H1 (cell line): ENCODE data around the gene RNF31. TPM values are rescaled to one million over a fixed set of nuclear protein-coding genes. Genes with fewer than 3 reads are reported as not detected.

Source experiments
- CTCF ChIA-PET: fragments of 300-600 bp; sonication (Branson Sonifier 250); formaldehyde crosslinking; loops from one replicate; lab custom pipeline; 2021; ENCODE audit not compliant: partially characterized antibody; lab: Charles Lee
- POLR2A ChIA-PET: fragments of 300-600 bp; sonication (Branson Sonifier 250); formaldehyde crosslinking; loops from one replicate; lab custom pipeline; 2021; ENCODE audit warnings: inconsistent platforms; ENCODE audit not compliant: partially characterized antibody; lab: Charles Lee
- DNase-seq, 2 experiments: peaks; one replicate each; pipeline versions ENCODE4 v3.0.0 to v3.0.0-alpha.2; 2010 to 2022; ENCODE audit warnings: low spot score in 2 of 2, low read depth in 1 of 2, mixed read lengths in 1 of 2
- FAIRE-seq: peaks from 2 replicates; lab custom pipeline; 2011; peaks lifted over from hg19 to GRCh38; lab: Jason Lieb, UNC
- H2AFZ ChIP-seq: 2 replicates; pipeline ENCODE4 v1.8.1; 2012; ENCODE audit warnings: low read length, inconsistent platforms
- H2AK5ac ChIP-seq: 2 replicates; pipeline ENCODE4 v1.6.1; 2013; ENCODE audit warnings: low read depth, low read length
- H2BK120ac ChIP-seq: replicated peaks from 2 replicates; pipeline ENCODE3; 2013; ENCODE audit warnings: low read depth, low read length, inconsistent platforms
- H2BK12ac ChIP-seq: 2 replicates; pipeline ENCODE4 v1.6.1; 2013; ENCODE audit warnings: low read depth, low read length
- H2BK15ac ChIP-seq: 2 replicates; pipeline ENCODE4 v1.6.1; 2013; ENCODE audit warnings: low read length
- H2BK20ac ChIP-seq: 2 replicates; pipeline ENCODE4 v1.6.1; 2013; ENCODE audit warnings: low read length
- H2BK5ac ChIP-seq: 2 replicates; pipeline ENCODE4 v1.6.1; 2013; ENCODE audit warnings: low read depth, low read length
- H3K14ac ChIP-seq: 2 replicates; pipeline ENCODE4 v1.6.1; 2013; ENCODE audit warnings: inconsistent platforms; ENCODE audit not compliant: insufficient read length
- H3K18ac ChIP-seq: 2 replicates; pipeline ENCODE4 v1.6.1; 2013; ENCODE audit warnings: low read length; ENCODE audit errors: extremely low read depth
- H3K23ac ChIP-seq: 2 replicates; pipeline ENCODE4 v1.6.1; 2013; ENCODE audit warnings: inconsistent platforms; ENCODE audit not compliant: insufficient read length
- H3K23me2 ChIP-seq: 2 replicates; pipeline ENCODE4 v1.6.1; 2013; ENCODE audit warnings: low read depth, low read length
- H3K27ac ChIP-seq: 2 replicates; pipeline ENCODE4 v1.6.1; 2011; ENCODE audit warnings: low read depth, low read length, inconsistent platforms
- H3K27me3 ChIP-seq, 4 experiments: replicated peaks in 1 of 4; 1 replicate in 1 of 4; 2 replicates in 3 of 4; pipeline versions ENCODE4 v1.6.1 to v1.8.1; 2011 to 2013; ENCODE audit warnings: low read length in 3 of 4, mild to moderate bottlenecking in 3 of 4, inconsistent platforms in 2 of 4, mixed read lengths in 2 of 4, moderate library complexity in 1 of 4; ENCODE audit not compliant: control insufficient read depth in 3 of 4, insufficient read depth in 3 of 4; ENCODE audit errors: extremely low read depth in 1 of 4
- H3K36me3 ChIP-seq, 4 experiments: 2 replicates each; pipeline versions ENCODE4 v1.6.1 to v1.8.1; 2011 to 2013; ENCODE audit warnings: mild to moderate bottlenecking in 4 of 4, low read length in 3 of 4, moderate library complexity in 2 of 4, control low read depth in 1 of 4, inconsistent platforms in 1 of 4; ENCODE audit not compliant: insufficient read depth in 4 of 4, control insufficient read depth in 2 of 4
- H3K4ac ChIP-seq: replicated peaks from 2 replicates; pipeline ENCODE3; 2013; ENCODE audit warnings: low read length, low read depth, mixed read lengths, inconsistent platforms; ENCODE audit not compliant: insufficient read length
- H3K4me1 ChIP-seq, 4 experiments: replicated peaks in 1 of 4; 1 replicate in 1 of 4; 2 replicates in 3 of 4; pipeline versions ENCODE4 v1.6.1 to v1.8.1; 2011 to 2013; ENCODE audit warnings: low read length in 3 of 4, inconsistent platforms in 2 of 4, mixed read lengths in 1 of 4; ENCODE audit not compliant: insufficient read depth in 4 of 4, control insufficient read depth in 3 of 4
- H3K4me2 ChIP-seq, 2 experiments: 2 replicates each; pipeline versions ENCODE4 v1.6.1 to v1.8.1; 2011 to 2013; ENCODE audit warnings: low read depth in 2 of 2, low read length in 2 of 2, control low read depth in 1 of 2, inconsistent platforms in 1 of 2, mild to moderate bottlenecking in 1 of 2; ENCODE audit not compliant: insufficient read depth in 1 of 2
- H3K4me3 ChIP-seq, 4 experiments: fragments of 200-600, 300-600 bp in 1 of 4; sonication (generic), shearing (Covaris generic), sonication (Bioruptor Twin) in 1 of 4; 2 replicates each; pipeline versions ENCODE4 v1.5.1 to v1.8.1; 2011 to 2016; ENCODE audit warnings: low read length in 4 of 4, low read depth in 3 of 4, control low read depth in 2 of 4, inconsistent platforms in 2 of 4, mild to moderate bottlenecking in 2 of 4, mixed read lengths in 1 of 4, moderate library complexity in 1 of 4; ENCODE audit not compliant: insufficient read depth in 2 of 4; ENCODE audit errors: extremely low read depth in 1 of 4
- H3K56ac ChIP-seq: replicated peaks from 2 replicates; pipeline ENCODE3; 2013; ENCODE audit warnings: low read depth, mild to moderate bottlenecking, mixed read lengths, low read length, inconsistent platforms; ENCODE audit not compliant: insufficient read length
- H3K79me1 ChIP-seq: 2 replicates; pipeline ENCODE4 v1.6.1; 2013; ENCODE audit warnings: low read depth, low read length, control low read depth
- H3K79me2 ChIP-seq, 2 experiments: 2 replicates each; pipeline versions ENCODE4 v1.6.1 to v1.8.1; 2012 to 2013; ENCODE audit warnings: low read length in 2 of 2, mild to moderate bottlenecking in 2 of 2, inconsistent platforms in 1 of 2; ENCODE audit not compliant: insufficient read depth in 2 of 2, control insufficient read depth in 1 of 2
- H3K9ac ChIP-seq, 4 experiments: replicated peaks in 1 of 4; 1 replicate in 1 of 4; 2 replicates in 3 of 4; pipeline versions ENCODE4 v1.6.1 to v1.8.1; 2011 to 2013; ENCODE audit warnings: low read depth in 3 of 4, low read length in 3 of 4, control low read depth in 2 of 4, mild to moderate bottlenecking in 2 of 4, moderate library complexity in 2 of 4, inconsistent platforms in 1 of 4; ENCODE audit errors: extremely low read depth in 1 of 4
- H3K9me3 ChIP-seq, 2 experiments: 2 replicates each; pipeline versions ENCODE4 v1.6.1 to v1.8.1; 2012 to 2013; ENCODE audit warnings: mild to moderate bottlenecking in 2 of 2, moderate library complexity in 2 of 2, control low read depth in 1 of 2, inconsistent platforms in 1 of 2, low read depth in 1 of 2, low read length in 1 of 2, mixed read lengths in 1 of 2; ENCODE audit not compliant: insufficient read depth in 2 of 2
- H4K20me1 ChIP-seq, 2 experiments: replicated peaks in 1 of 2; 2 replicates each; pipeline versions ENCODE3 to v1.8.1; 2011 to 2013; ENCODE audit warnings: inconsistent platforms in 2 of 2, low read length in 2 of 2, mild to moderate bottlenecking in 1 of 2; ENCODE audit not compliant: insufficient read depth in 2 of 2, control insufficient read depth in 1 of 2
- H4K5ac ChIP-seq: 2 replicates; pipeline ENCODE4 v1.6.1; 2013; ENCODE audit warnings: low read length, low read depth, mixed read lengths, inconsistent platforms; ENCODE audit not compliant: insufficient read length
- H4K8ac ChIP-seq: 2 replicates; pipeline ENCODE4 v1.8.0; 2013; ENCODE audit warnings: mild to moderate bottlenecking, moderate library complexity, low read length, inconsistent platforms; ENCODE audit not compliant: insufficient read depth; ENCODE audit errors: extremely low read depth
- H4K91ac ChIP-seq: replicated peaks from 2 replicates; pipeline ENCODE3; 2013; ENCODE audit warnings: low read length, mixed read lengths, inconsistent platforms; ENCODE audit not compliant: insufficient read length
- ATF3 ChIP-seq: IDR thresholded peaks from 2 replicates; pipeline ENCODE4 v1.6.1; 2011; ENCODE audit warnings: low read depth, mild to moderate bottlenecking, low read length; ENCODE audit not compliant: insufficient read depth
- BCL11A ChIP-seq, 2 experiments: IDR thresholded peaks; one replicate each; pipeline ENCODE4 v1.6.1; 2011; ENCODE audit warnings: low read depth in 2 of 2, low read length in 2 of 2, mild to moderate bottlenecking in 2 of 2
- CEBPB ChIP-seq: IDR thresholded peaks from 2 replicates; pipeline ENCODE4 v1.6.1; 2012; ENCODE audit warnings: low read depth, low read length
- CHD2 ChIP-seq: IDR thresholded peaks from 2 replicates; pipeline ENCODE4 v1.6.1; 2012; ENCODE audit warnings: low read length, improper control_type of control experiment
- EGR1 ChIP-seq: IDR thresholded peaks from 2 replicates; pipeline ENCODE4 v1.6.1; 2011; ENCODE audit warnings: low read depth, low read length, borderline replicate concordance
- JUN ChIP-seq: IDR thresholded peaks from 2 replicates; pipeline ENCODE4 v1.6.1; 2011; ENCODE audit warnings: low read depth, mild to moderate bottlenecking, improper control_type of control experiment, low read length
- MAX ChIP-seq: IDR thresholded peaks from 2 replicates; pipeline ENCODE4 v1.6.1; 2012; ENCODE audit warnings: inconsistent platforms
- NANOG ChIP-seq: IDR thresholded peaks from 2 replicates; pipeline ENCODE4 v1.6.1; 2011; ENCODE audit warnings: low read length, low read depth, mild to moderate bottlenecking, inconsistent platforms; ENCODE audit not compliant: insufficient read depth, poor library complexity, severe bottlenecking
- POLR2A ChIP-seq, 2 experiments: IDR thresholded peaks; 1 replicate in 1 of 2; 2 replicates in 1 of 2; pipeline ENCODE4 v1.6.1; 2011; ENCODE audit warnings: low read depth in 2 of 2, low read length in 2 of 2, mild to moderate bottlenecking in 2 of 2; ENCODE audit errors: control extremely low read depth in 1 of 2
- POLR2AphosphoS5 ChIP-seq: IDR thresholded peaks from 2 replicates; pipeline ENCODE4 v1.6.1; 2011; ENCODE audit warnings: low read depth, low read length
- SIX5 ChIP-seq: IDR thresholded peaks from 2 replicates; pipeline ENCODE4 v1.6.1; 2011; ENCODE audit warnings: mild to moderate bottlenecking, low read depth, low read length
- SP1 ChIP-seq: IDR thresholded peaks from 2 replicates; pipeline ENCODE4 v1.6.1; 2011; ENCODE audit warnings: low read depth, low read length
- SP4 ChIP-seq: IDR thresholded peaks from 2 replicates; pipeline ENCODE4 v1.6.1; 2012; ENCODE audit warnings: low read length, inconsistent platforms
- TCF12 ChIP-seq: IDR thresholded peaks from 2 replicates; pipeline ENCODE4 v1.6.1; 2011; ENCODE audit warnings: low read depth, mild to moderate bottlenecking, low read length
- TEAD4 ChIP-seq: IDR thresholded peaks from 2 replicates; pipeline ENCODE4 v1.6.1; 2012; ENCODE audit warnings: low read depth, low read length, inconsistent platforms, mixed read lengths
- ZNF274 ChIP-seq: IDR thresholded peaks from 2 replicates; pipeline ENCODE4 v1.7.0; 2012; ENCODE audit warnings: low read length, borderline replicate concordance; ENCODE audit errors: extremely low read depth
- WGBS, 2 experiments: shearing (Covaris generic) in 1 of 2; methylation state at CpG; one replicate each; pipeline versions ENCODE4 v1.1.6 to v1.1.7; 2013 to 2015; ENCODE audit warnings: low lambda C conversion rate in 2 of 2, mixed read lengths in 2 of 2, inconsistent platforms in 1 of 2, low coverage in 1 of 2, missing lambda C conversion rate in 1 of 2; ENCODE audit not compliant: insufficient replicate concordance in 2 of 2, insufficient coverage in 1 of 2, insufficient read length in 1 of 2; ENCODE audit errors: extremely low coverage in 1 of 2, missing lambda C conversion rate in 1 of 2; 5-methylcytosine and 5-hydroxymethylcytosine counted together
- polyA plus RNA-seq, 7 experiments: library from polyadenylated mRNA; depleted of rRNA in 3 of 7; stranded (reverse) in 5 of 7; unstranded in 2 of 7; fragments of >200 nt in 5 of 7; fragments of 200-250 nt in 2 of 7; gene quantifications; 1 replicate in 5 of 7; 2 replicates in 1 of 7; 4 replicates in 1 of 7; pipeline versions ENCODE4 v1.2.1 to v1.2.3, GENCODE V29; 2011 to 2013; ENCODE audit warnings: missing spikeins in 2 of 7, mixed read lengths in 2 of 7
- total RNA-seq: library from RNA; stranded (reverse); fragmentation: NEBNext Ultra II Directional; extraction: Animal tissue kit (Norgen Biotek cat#: 25700); gene quantifications from 2 replicates; pipeline ENCODE4 v1.2.1, GENCODE V29; 2021

RNF31 gene
- total and polyA plus RNA-seq, 2 of the 8 experiments (the other 6 are each of a cell fraction or from before 2014, with no cell fraction given): 17.5 to 72.0 TPM

GRCh38 chr14:24155100-24155499 is 7.8 kb downstream of the RNF31 start:
- no peak for FAIRE-seq
- H3K4ac ChIP-seq: no peak overlapping the region
- no peak overlapping the region for H3K56ac ChIP-seq
- H2AFZ ChIP-seq: no peak overlapping the region
- peaks cover 6% of the 10 kb centered on the region; the same call in 1 of the 2 replicates for H3K79me1 ChIP-seq
- no peaks in the 10 kb centered on the region for H3K9me3 ChIP-seq
- no peak overlapping the region for H2AK5ac ChIP-seq
- no peak overlapping the region for H4K8ac ChIP-seq
- H3K18ac ChIP-seq: no peak overlapping the region
- no peak overlapping the region for H3K4me2 ChIP-seq
- CTCF ChIA-PET: interaction anchor here (0.9 to 1.5 kb wide), 5 partner anchors 9 to 97 kb away, joined by 3 to 6 read pairs (median 3); no protein-coding TSS in a partner anchor
- no peak overlapping the region for H2BK5ac ChIP-seq
- no peak overlapping the region for H4K5ac ChIP-seq
- H3K27ac ChIP-seq: no peak overlapping the region
- H3K4me1 ChIP-seq: no peaks in the 10 kb centered on the region
- no peak overlapping the region for H2BK120ac ChIP-seq
- no peaks in the 10 kb centered on the region for H3K23me2 ChIP-seq
- peaks cover 2 to 18% of the 10 kb centered on the region in 2 experiments for H4K20me1 ChIP-seq
- no peak overlapping the region for H3K14ac ChIP-seq
- H2BK20ac ChIP-seq: no peak overlapping the region
- no peak for DNase-seq
- TF ChIP-seq POLR2AphosphoS5: no peak
- TF ChIP-seq TEAD4: no peak
- TF ChIP-seq SP4: no peak
- TF ChIP-seq SIX5: no peak
- no peak for TF ChIP-seq CHD2
- no peak for TF ChIP-seq BCL11A (IDR thresholded peaks at IDR 0.05; ENCODE audit: low read depth in 2 of 2, low read length in 2 of 2)
- no peak for TF ChIP-seq EGR1
- no peak for TF ChIP-seq JUN
- no peak for TF ChIP-seq NANOG
- TF ChIP-seq CEBPB: no peak
- TF ChIP-seq ZNF274: no peak
- TF ChIP-seq TCF12: no peak
- TF ChIP-seq ATF3: no peak
- TF ChIP-seq MAX: no peak
- no peak for TF ChIP-seq POLR2A (IDR thresholded peaks at IDR 0.05; ENCODE audit: control extremely low read depth in 1 of 2, low read depth in 2 of 2, low read length in 2 of 2)
- TF ChIP-seq SP1: no peak
- H4K91ac ChIP-seq: no peak overlapping the region
- no peak overlapping the region for H3K9ac ChIP-seq
- H2BK12ac ChIP-seq: no peak overlapping the region
- no peak overlapping the region for H2BK15ac ChIP-seq
- WGBS, 2 experiments: 95% methylated on average over 10 of the region's 10 CpGs; no CpG with 5 or more reads in 1 of the 2 experiments
- H3K79me2 ChIP-seq: no peaks in the 10 kb centered on the region
- H3K36me3 ChIP-seq: peaks cover 33 to 64% (median 57%) of the 10 kb centered on the region in 4 experiments
- no peaks in the 10 kb centered on the region; a peak in 1 of 7 replicates for H3K27me3 ChIP-seq
- no peak overlapping the region for H3K23ac ChIP-seq
- no peak overlapping the region for H3K4me3 ChIP-seq
- POLR2A ChIA-PET: interaction anchor here (1.1 to 2.9 kb wide), 10 partner anchors 9 to 40 kb away, joined by 3 to 9 read pairs (median 4); partner anchors contain the start of genes PSME1, PSME2 and TM9SF1
